HFF-Myc (cell line): ENCODE results near the gene EVI5.

Experiments used
- DNase-seq: peaks from one replicate; pipeline ENCODE4 v3.0.0-alpha.2; 2011; ENCODE audit warnings: low read depth; ENCODE audit errors: extremely low read depth
- H3K4me3 ChIP-seq: replicated peaks from 2 replicates; pipeline ENCODE4 v1.5.1; 2011; ENCODE audit warnings: low read depth, mild to moderate bottlenecking, control low read depth, low read length
- CTCF ChIP-seq: IDR thresholded peaks from 2 replicates; pipeline ENCODE4 v1.5.1; 2012; ENCODE audit warnings: mild to moderate bottlenecking, low read depth, low read length, control low read depth; ENCODE audit errors: missing control alignments

Gene EVI5

GRCh38 chr1:92563457-92564216 is 221.3 kb downstream of the EVI5 start:
- no peak for DNase-seq
- H3K4me3 ChIP-seq, result no peak overlapping the region
- no peak for TF ChIP-seq CTCF

- no peak for TF ChIP-seq CTCF
- DNase-seq, result no peak
These were observed 228.6 kb downstream of the EVI5 start for GRCh38 chr1:92556350-92556749.

GRCh38 chr1:92554216-92554615 is 230.7 kb downstream of the EVI5 start:
- no peak overlapping the region for H3K4me3 ChIP-seq
- no peak for TF ChIP-seq CTCF
- DNase-seq, result no peak

More at GRCh38 chr1:92556350-92556749, 228.6 kb downstream of the EVI5 start:
- no peak overlapping the region for H3K4me3 ChIP-seq

GRCh38 chr1:92551916-92552315 is 233.0 kb downstream of the EVI5 start:
- no peak for TF ChIP-seq CTCF
- no peak overlapping the region for H3K4me3 ChIP-seq
- DNase-seq, result no peak

- H3K4me3 ChIP-seq, result no peak overlapping the region
- no peak for TF ChIP-seq CTCF
- no peak for DNase-seq
These were observed 240.1 kb downstream of the EVI5 start for GRCh38 chr1:92544756-92545165.

- no peak overlapping the region for H3K4me3 ChIP-seq
- no peak for TF ChIP-seq CTCF
- DNase-seq, result no peak
These were observed 241.5 kb downstream of the EVI5 start for GRCh38 chr1:92543131-92544055.
